HG03139 (cell line): ENCODE measurements around the gene LRRC61.
"Not testable (repeated sequence)": the region's sequence is repeated elsewhere in the genome, so short reads cannot be mapped to it uniquely, and the experiment has no call there.

Experiments
- ATAC-seq: cut with Tn5 transposase; IDR thresholded peaks from one replicate; pipeline ENCODE4 v1.9.1; 2021; ENCODE audit not compliant: unreplicated experiment

Gene LRRC61

DNA sequence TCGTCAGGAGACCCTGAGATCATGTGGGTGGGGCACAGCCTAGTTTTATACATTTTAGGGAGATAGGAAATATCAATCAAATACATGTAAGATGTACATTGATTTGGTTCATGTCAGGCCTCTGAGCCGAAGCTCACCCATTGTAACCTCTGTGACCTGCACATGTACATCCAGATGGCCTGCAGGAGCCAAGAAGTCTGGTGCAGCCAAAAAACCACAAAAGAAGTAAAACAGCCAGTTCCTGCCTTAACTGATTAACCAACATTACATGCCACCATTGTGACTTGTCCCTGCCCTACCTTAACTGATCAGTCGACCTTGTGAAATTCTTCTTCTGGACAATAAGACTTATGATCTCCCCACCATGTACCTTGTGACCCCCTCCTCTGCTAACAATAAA lies 16.0 kb upstream of the LRRC61 start:
- ATAC-seq, result no peak

GRCh38 chr7:150307904-150308303 lies 15.3 kb upstream of the LRRC61 start:
- no peak for ATAC-seq

DNA sequence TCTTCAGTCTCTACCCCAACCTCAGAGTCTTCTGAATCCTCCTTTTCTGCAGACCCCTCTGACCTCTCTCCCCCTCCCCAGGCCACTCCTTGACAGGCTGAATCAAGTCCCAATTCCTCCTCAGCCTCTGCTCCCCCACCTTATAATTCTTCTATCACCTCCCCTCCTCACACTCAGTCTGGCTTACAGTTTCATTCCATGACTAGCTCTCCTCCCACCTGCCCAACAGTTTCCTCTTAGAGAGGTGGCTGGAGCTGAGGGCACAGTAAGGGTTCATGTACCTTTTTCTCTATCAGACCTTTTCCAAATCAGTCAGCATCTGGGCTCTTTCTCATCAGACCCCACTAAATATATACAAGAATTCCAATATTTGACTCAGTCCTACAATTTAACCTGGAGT lies 14.6 kb upstream of the LRRC61 start:
- ATAC-seq, result no peak

- ATAC-seq, result no peak
Observed at GRCh38 chr7:150311146-150311545, 12.0 kb upstream of the LRRC61 start.

DNA sequence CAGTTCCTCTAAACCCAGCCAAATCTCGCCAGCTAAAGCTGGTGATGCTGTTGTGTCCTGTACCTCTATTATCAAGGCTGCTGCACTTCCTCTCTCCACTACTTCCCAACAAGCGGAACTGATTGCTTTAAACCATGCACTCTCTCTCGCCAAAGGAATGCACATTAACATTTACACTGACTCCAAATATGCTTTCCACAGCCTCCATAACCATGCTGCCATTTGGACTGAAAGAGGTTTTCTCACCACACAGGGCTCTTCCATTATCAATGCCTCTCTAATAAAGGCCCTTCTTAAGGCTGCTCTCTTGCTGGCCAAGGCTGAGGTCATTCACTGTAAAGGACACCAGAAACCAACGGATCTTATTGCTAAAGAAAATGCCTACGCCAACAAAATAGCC lies 11.4 kb upstream of the LRRC61 start:
- ATAC-seq, result no peak

- not testable (repeated sequence) for ATAC-seq
Observed at GRCh38 chr7:150312649-150313366, 10.3 kb upstream of the LRRC61 start.

GRCh38 chr7:150313367-150313809 lies 9.8 kb upstream of the LRRC61 start:
- ATAC-seq, result no peak

DNA sequence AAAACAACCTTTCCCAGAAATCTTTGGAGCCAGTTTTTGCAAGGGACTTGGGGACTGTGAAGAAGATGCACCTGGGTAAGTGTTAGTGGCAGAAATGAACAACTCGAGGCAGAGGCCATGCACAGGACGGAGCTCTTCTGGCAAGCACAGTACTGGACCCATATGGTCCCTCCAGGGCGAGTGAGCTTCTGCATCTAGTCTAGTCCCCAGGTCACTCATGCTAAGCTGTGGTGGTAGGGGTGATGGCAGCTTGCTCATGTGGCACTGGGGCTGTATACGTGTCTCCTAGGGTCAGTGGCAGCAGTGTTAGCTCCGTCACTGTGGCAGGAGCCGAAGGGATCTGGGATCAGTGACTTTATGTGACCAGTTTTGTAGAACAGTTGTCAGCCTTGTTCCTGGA lies 9.3 kb upstream of the LRRC61 start:
- ATAC-seq, result no peak

DNA sequence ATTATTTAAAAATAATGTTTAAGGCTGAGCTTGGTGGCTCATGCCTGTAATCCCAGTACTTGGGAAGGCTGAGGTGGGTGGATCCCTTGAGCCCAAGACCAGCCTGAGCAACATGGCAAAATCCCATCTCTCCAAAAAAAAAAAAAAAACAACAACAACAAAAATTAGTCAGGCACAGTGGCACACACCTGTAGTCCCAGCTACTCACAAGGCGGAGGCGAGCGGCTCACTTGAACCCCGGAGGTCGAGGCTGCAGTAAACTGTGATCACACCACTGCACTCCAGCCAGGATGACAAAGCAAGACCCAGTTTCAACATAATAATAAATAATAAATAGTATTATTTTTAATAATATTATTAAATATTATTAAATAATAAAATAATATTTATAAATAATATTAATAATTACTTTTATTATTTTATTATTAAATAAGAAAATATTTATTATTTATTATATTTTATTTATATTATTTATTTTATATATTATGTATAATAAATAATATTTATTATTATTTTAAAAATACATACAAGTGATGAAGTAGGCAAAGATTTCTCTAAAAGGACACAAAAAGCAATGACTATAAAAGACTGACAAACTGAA lies 8.4 kb upstream of the LRRC61 start:
- ATAC-seq, result no peak

DNA sequence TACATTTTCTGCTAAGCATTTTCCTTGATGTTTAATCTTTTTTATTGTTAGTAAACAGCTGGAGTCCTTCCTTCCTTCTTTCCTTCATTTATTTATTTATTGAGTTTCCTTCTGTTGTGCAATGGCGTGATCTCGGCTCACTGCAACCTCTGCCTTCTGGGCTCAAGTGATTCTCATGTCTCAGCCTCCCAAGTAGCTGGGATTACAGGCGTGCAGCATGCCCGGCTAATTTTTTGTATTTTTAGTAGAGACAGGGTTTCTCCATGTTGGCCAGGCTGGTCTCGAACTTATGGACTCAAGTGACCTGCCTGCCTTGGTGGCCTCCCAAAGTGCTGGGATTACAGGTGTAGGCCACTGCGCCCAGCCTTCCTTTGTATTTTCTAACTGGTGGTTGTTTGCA lies 6.2 kb upstream of the LRRC61 start:
- ATAC-seq, result not testable (repeated sequence)

GRCh38 chr7:150317748-150318444 lies 5.3 kb upstream of the LRRC61 start:
- ATAC-seq, result no peak

GRCh38 chr7:150321788-150322113 lies 1.4 kb upstream of the LRRC61 start:
- ATAC-seq, result no peak

- no peak for ATAC-seq
Observed at GRCh38 chr7:150322114-150322832, 882 bp upstream of the LRRC61 start.

DNA sequence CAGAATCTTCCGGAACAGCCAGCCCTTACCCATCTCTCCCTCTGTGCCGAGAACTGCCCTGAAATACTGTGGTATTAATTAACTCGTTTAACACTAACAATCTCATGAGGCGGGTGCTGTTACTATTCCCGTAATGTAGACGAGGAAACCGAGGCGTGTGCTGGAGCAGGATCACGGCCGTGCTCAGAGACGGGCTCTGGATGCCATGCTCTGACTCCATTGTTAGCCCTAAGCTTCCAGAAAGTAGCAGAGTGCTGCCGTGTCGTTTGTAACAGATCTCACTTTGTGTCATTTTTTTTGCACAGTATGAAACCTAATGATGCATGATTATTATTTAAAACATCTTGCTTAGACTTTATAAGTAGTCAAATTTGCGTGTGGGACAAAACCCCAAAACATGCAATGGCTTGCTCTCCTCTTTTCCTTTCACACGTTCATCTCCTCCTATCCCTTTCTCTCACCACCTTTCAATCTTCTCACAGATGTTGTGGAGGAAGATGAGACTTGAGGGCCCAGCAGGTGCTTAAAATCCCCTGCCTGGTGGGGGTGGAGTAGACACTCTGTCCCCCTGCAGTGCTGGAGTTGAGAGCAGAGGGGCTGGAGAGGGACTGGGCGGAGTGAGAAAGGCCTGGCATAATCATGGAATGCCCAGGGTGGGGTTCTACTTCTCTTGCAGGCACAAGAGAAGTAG lies 672 bp downstream of the LRRC61 start:
- no peak for ATAC-seq

DNA sequence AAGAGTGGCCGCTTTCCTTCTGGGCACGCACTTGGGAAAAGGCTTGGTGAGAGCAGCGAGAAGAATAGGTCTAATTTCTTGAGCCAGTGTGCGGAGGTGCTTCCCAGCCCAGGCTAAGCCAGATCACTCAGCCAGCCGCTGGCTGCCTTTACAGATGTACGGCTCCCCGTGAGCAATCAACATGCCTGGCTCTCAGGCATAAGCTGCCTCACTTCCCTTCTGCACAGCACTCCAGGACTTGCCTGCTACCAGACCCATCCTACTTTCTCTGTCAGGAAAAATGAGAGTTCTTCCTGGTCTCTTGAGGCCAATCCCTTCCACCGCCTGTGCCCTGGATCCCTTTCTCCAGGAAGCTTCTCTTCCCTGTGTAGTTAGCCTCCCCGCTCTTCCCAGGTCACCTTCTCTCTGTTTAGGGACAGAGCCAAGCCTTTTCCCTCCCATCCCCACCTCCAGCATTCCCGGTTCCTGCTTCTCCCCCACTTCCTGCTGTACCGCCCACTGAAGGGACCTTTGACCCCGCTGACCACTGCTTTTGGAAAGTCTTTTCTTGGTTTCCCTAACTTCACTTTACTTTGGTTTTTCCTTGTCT lies 1.3 kb downstream of the LRRC61 start:
- no peak for ATAC-seq

DNA sequence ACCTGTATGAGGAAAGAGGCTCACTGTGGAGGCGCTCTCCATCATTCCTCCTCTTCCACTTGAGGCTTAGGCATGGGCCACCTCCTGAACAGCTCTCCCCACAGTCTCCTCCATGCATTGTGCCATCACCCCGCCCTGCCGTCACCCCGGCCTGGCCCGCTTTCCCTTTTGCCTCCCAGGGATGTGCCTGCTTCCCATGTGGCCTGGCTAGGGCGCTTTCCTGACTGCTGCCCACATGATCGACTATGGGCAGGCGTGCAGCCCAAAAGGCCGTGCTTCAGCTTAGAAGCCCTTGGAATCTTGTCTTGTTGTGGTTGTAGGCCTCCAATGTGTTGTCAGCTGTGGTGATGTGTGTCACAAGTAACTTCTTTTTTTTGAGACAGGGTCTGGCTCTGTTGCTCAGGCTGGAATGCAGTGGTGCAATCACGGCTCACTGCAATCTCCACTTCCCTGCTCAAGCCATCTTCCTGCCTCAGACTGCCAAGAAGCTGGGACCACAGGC lies 2.0 kb downstream of the LRRC61 start:
- ATAC-seq, result no peak

DNA sequence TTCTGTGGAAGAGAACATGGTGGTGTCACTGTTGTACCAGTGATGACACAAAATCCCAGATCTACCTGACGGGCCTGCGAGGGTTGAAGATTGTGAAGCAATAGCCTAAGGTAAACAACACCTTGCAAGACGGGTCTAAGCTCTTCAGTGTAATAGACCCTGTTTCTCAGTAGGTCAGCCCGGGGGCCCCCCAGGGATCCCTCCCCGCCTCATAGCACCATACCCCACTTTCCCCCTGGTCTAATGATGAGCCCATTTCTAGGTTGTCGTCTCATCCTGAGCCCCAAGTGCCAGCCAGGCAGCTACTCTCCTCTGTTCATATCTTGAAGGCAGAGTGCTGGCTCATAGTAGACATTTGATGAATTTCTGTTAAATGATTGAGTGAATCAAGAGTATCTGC lies 2.7 kb downstream of the LRRC61 start:
- ATAC-seq, result no peak

DNA sequence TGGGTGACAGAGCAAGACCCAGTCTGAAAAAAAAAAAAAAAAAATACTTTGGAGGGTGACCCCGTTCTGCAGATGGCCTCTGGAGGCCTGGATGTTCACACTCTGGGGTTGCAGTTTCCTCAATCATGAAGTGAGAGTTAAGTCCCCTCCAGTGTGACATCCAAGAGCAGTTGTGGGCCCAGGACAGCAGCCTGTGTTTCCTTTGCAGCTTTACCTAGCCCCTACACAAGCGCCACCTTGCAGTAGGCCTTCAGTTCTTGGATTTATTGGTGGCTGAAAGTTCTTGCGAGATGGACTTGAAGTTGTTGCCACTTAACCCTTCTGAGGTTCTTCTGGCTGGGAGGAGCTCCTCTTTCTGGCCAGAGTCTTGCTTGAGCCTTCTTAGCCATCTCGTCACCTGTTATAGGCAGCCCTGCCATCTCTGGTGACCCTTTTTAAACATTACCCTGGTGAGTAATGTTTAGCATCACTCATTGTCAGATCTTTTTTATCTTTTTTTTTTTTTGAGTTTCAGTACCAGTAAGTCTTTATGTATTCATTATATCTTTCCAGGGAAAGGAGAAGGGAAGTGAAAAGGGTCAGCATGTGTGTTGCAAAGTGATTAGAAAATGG lies 3.6 kb downstream of the LRRC61 start:
- ATAC-seq, result no peak

DNA sequence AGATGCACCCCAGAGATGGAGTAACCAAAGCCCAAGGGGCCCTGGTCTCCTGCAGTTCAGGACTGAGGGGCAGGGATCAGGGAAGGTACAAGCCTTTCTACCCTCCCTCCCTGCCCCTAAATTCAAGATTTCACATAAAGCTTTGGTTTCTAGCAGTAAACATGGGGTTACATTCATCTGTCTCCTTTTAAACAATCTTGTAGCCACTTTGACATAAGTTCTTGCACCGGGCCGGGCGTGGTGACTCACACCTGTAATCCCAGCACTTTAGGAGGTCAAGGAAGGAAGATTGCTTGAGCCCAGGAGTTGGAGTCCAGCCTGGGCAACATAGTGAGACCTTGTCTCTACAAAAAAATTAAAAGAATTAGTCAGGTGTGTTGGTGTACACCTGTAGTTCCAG lies 4.2 kb downstream of the LRRC61 start:
- ATAC-seq, result no peak
